Kidney epithelial cell (primary cell): ENCODE results near the gene SLC39A1. TPM values are rescaled to one million over a fixed set of nuclear protein-coding genes. Genes with fewer than 3 reads are reported as not detected.

ENCODE experiments used
- DNase-seq: peaks from one replicate; pipeline ENCODE4 v3.0.0-alpha.2; 2010; ENCODE audit warnings: low read depth
- H3K27me3 ChIP-seq: 2 replicates; pipeline ENCODE4 v1.6.0; 2011; ENCODE audit warnings: low read length; ENCODE audit not compliant: control insufficient read depth, insufficient read depth
- H3K36me3 ChIP-seq: 2 replicates; pipeline ENCODE4 v1.5.1; 2011; ENCODE audit warnings: low read length; ENCODE audit not compliant: control insufficient read depth, insufficient read depth
- H3K4me3 ChIP-seq: 2 replicates; pipeline ENCODE4 v1.5.1; 2011; ENCODE audit warnings: low read depth, mild to moderate bottlenecking, control low read depth, low read length
- CTCF ChIP-seq: IDR thresholded peaks from 2 replicates; pipeline ENCODE4 v1.5.1; 2011; ENCODE audit warnings: mild to moderate bottlenecking, moderate library complexity, low read length, control low read depth, inconsistent platforms; ENCODE audit not compliant: insufficient read depth, poor library complexity, severe bottlenecking
- total RNA-seq: library from RNA; depleted of rRNA; stranded (reverse); fragments of >200 nt; gene quantifications from 2 replicates; pipeline ENCODE4 v1.2.3, GENCODE V29; 2015

The SLC39A1 gene
- total RNA-seq, 1 donor from 2014 or later, result 219 TPM

- Histone ChIP-seq H3K4me3 (no peak overlapping the region), H3K27me3 (no peaks in the 10 kb centered on the region), H3K36me3 (peaks cover 6% of the 10 kb centered on the region)
- DNase-seq, result no peak
- no peak for TF ChIP-seq CTCF
Observed at GRCh38 chr1:153933430-153933829, 29.9 kb downstream of the SLC39A1 start.

GRCh38 chr1:153932156-153933131 is 30.9 kb downstream of the SLC39A1 start:
- Histone ChIP-seq H3K36me3 (peaks cover 4% of the 10 kb centered on the region), H3K27me3 (no peaks in the 10 kb centered on the region), H3K4me3 (no peak overlapping the region)
- no peak for TF ChIP-seq CTCF
- no peak for DNase-seq

- no peak for TF ChIP-seq CTCF
- no peak for DNase-seq
- H3K36me3 ChIP-seq, result no peaks in the 10 kb centered on the region
- H3K4me3 ChIP-seq, result no peak overlapping the region
- H3K27me3 ChIP-seq, result no peaks in the 10 kb centered on the region
Observed at GRCh38 chr1:153929981-153930948, 33.1 kb downstream of the SLC39A1 start.

DNA sequence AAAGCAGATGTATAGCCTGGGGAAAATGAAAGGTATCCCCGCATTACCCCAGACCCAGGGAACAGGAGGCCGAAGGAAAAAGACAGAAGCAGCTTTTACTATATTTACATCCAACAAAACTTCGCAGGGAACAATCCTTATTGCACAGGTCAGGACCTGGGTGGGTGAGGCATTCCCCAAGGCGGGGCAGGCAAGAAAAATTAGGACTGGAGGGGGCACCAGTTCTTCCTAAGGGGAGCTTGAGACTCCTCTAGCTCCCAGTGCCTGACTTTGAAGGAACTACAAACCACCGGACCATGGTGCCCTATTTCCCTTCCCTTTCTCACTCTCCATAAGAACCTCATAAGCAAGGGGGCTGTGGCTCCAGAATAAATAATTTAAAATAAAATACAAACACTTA is 33.9 kb downstream of the SLC39A1 start:
- TF ChIP-seq CTCF, result no peak
- Histone ChIP-seq H3K27me3 (no peaks in the 10 kb centered on the region), H3K36me3 (no peaks in the 10 kb centered on the region), H3K4me3 (no peak overlapping the region)
- DNase-seq, result no peak

DNA sequence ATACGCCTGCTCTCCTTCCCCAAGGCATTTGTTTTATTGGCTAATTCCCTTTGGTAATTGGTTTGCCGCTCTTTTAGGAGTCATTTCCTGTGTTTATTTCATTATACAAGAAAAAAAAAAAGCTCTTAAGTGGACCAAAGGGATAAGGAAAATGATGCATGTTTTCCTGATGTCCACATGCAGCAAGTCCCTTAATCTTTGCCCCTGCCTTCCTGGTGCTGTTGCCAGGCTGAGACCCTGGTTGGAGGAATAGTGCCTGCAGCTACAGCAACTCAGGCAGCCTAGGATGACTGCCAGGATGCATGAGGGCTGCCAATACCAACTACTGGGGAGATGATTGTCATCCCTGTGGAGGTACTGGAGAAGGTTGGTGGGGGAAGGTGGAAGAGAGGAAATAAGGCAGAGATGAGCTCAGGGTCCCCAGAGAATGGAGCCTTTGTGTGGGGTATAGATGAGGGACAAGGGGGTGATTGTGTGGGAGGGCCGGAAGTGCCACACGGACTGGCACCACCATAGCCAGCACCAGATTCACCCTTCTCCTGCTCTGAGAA is 34.5 kb downstream of the SLC39A1 start:
- DNase-seq, result no peak
- no peak overlapping the region for H3K4me3 ChIP-seq
- TF ChIP-seq CTCF, result no peak
- no peaks in the 10 kb centered on the region for H3K27me3 ChIP-seq
- H3K36me3 ChIP-seq, result no peaks in the 10 kb centered on the region
